Breast epithelium (tissue), 4 donors: ENCODE data around the gene ZFP69B. TPM values are rescaled to one million over a fixed set of nuclear protein-coding genes. Genes with fewer than 3 reads are reported as not detected.
"Not testable (repeated sequence)": the region's sequence is repeated elsewhere in the genome, so short reads cannot be mapped to it uniquely, and the experiment has no call there.

Experiments used
- DNase-seq, 2 donors: peaks; one replicate each; pipeline ENCODE4 v3.0.0-alpha.2; 2019; ENCODE audit warnings: low spot score in 2 of 2
- H3K27ac ChIP-seq, 2 donors: fragments of 200-600 bp; sonication (generic) in 1 of 2; one replicate each; pipeline ENCODE4 v1.5.1; 2016 to 2019; ENCODE audit warnings: mild to moderate bottlenecking in 1 of 2
- H3K27me3 ChIP-seq, 2 donors: fragments of 200-600 bp; sonication (generic) in 1 of 2; one replicate each; pipeline versions ENCODE4 v1.5.1 to v1.6.0; 2017 to 2019; ENCODE audit warnings: control low read depth in 1 of 2, mild to moderate bottlenecking in 1 of 2
- H3K36me3 ChIP-seq: fragments of 200-600 bp; one replicate; pipeline ENCODE4 v1.5.1; 2019
- H3K4me1 ChIP-seq, 2 donors: fragments of 200-600 bp; sonication (generic); one replicate each; pipeline ENCODE4 v1.5.1; 2016 to 2019; ENCODE audit warnings: control low read depth in 1 of 2
- H3K4me3 ChIP-seq, 3 donors: fragments of 200-600 bp; sonication (generic); 1 replicate in 2 of 3; 2 replicates in 1 of 3; pipeline ENCODE4 v1.5.1; 2016 to 2019; ENCODE audit warnings: mild to moderate bottlenecking in 3 of 3, moderate library complexity in 2 of 3
- H3K9me3 ChIP-seq, 2 donors: fragments of 200-600 bp; sonication (generic) in 1 of 2; one replicate each; pipeline ENCODE4 v1.5.1; 2016 to 2019; ENCODE audit warnings: control low read depth in 1 of 2
- CTCF ChIP-seq, 3 donors: fragments of 450-650 bp; IDR thresholded peaks; one replicate each; pipeline ENCODE4 v1.5.1; 2016 to 2017; ENCODE audit warnings: antibody characterized with exemption in 3 of 3, mild to moderate bottlenecking in 3 of 3, moderate library complexity in 3 of 3
- POLR2A ChIP-seq: fragments of 450-650 bp; IDR thresholded peaks from one replicate; pipeline ENCODE4 v1.6.1; 2016; ENCODE audit warnings: antibody characterized with exemption, mild to moderate bottlenecking, moderate library complexity
- POLR2AphosphoS5 ChIP-seq, 3 donors: sonication (generic); formaldehyde crosslinking; IDR thresholded peaks; one replicate each; pipeline ENCODE4 v1.6.1; 2017; ENCODE audit warnings: antibody characterized with exemption in 3 of 3
- intact Hi-C: fragments of 100-400 bp; cut with DNase I; formaldehyde crosslinking; loops from one replicate; pipeline ENCODE4 v1.15.1; 2023; ENCODE audit warnings: low total_unique reads
- total RNA-seq, 3 donors: library from RNA; depleted of rRNA; stranded (reverse); fragments of >200 nt; gene quantifications; one replicate each; pipeline ENCODE4 v1.1.0, GENCODE V29; 2016

ZFP69B gene
- total RNA-seq, 3 donors from 2014 or later = 0.96 to 2.6 (median 1.2) TPM

DNA sequence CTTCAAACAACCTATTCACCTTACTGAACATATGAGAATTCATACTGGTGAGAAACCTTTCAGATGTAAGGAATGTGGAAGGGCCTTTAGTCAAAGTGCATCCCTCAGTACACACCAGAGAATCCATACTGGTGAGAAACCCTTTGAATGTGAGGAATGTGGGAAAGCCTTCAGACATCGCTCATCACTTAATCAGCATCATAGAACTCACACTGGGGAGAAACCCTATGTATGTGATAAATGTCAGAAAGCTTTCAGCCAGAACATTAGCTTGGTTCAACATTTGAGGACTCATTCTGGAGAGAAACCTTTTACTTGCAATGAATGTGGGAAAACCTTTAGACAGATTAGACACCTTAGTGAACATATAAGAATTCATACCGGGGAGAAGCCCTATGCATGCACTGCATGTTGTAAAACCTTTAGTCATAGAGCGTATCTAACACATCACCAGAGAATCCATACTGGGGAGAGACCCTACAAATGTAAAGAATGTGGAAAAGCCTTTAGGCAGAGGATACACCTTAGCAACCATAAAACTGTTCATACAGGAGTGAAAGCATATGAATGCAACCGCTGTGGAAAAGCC, 45.1 kb downstream of the ZFP69B start:
- no peak for TF ChIP-seq POLR2A
- TF ChIP-seq CTCF (IDR thresholded peaks at IDR 0.05) = no peak
- DNase-seq = no peak
- no peak overlapping the region for H3K27ac ChIP-seq
- no peaks in the 10 kb centered on the region for H3K4me1 ChIP-seq
- H3K27me3 ChIP-seq = no peaks in the 10 kb centered on the region
- peaks cover 70 to 85% of the 10 kb centered on the region in 2 donors for H3K9me3 ChIP-seq
- H3K36me3 ChIP-seq = peaks cover 20% of the 10 kb centered on the region
- H3K4me3 ChIP-seq = peak overlapping the region in 1 of 3 donors; percentile 15
- intact Hi-C loops = no loop called here

DNA sequence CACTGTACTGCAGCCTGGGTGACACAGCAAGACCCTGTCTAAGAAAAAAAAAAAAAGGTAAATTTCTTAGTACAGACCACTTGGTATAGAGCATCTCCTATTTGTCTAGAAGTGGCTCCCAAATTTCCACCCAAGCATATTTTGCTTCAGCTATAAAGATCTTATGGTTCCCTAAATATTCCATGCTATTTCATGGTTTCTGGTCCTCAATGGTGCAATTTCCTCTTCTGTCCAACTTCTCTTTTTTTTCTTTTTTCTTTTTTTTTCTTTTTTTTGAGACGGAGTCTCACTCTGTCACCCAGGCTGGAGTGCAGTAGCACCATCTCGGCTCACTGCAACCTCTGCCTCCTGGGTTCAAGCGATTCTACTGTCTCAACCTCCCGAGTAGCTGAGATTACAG, 52.4 kb downstream of the ZFP69B start:
- H3K4me1 ChIP-seq, H3K27ac ChIP-seq, H3K27me3 ChIP-seq, H3K36me3 ChIP-seq, H3K4me3 ChIP-seq, DNase-seq, intact Hi-C loops: not testable (repeated sequence)
- H3K9me3 ChIP-seq = peaks cover 57 to 68% of the 10 kb centered on the region in 2 donors

GRCh38 chr1:40507973-40508372, 57.7 kb downstream of the ZFP69B start:
- intact Hi-C loops = no loop called here

GRCh38 chr1:40508375-40509341, 58.4 kb downstream of the ZFP69B start, which contains the start of gene EXO5:
TSS of gene EXO5 (plus strand) at chr1:40508767. CDS start at chr1:40514545, 5,778 bp downstream.
- Histone ChIP-seq H3K27me3 (no peaks in the 10 kb centered on the region), H3K4me1 (peaks cover 0 to 6% of the 10 kb centered on the region in 2 donors), H3K36me3 (no peaks in the 10 kb centered on the region), H3K27ac (peak within 1 kb of the TSS; percentile 73 to 75), H3K9me3 (peaks cover 12 to 21% of the 10 kb centered on the region in 2 donors), H3K4me3 (peak within 1 kb of the TSS; percentile 69 to 84 (median 80))
- DNase-seq = peak; percentile 48 to 82
- intact Hi-C loops = no loop called here
- TF ChIP-seq CTCF (IDR thresholded peaks at IDR 0.05) = no peak

More at GRCh38 chr1:40507973-40508372, 57.7 kb downstream of the ZFP69B start:
- Histone ChIP-seq H3K9me3 (peaks cover 15 to 24% of the 10 kb centered on the region in 2 donors), H3K27ac (peak overlapping the region; percentile 73 to 75), H3K4me1 (peaks cover 0 to 6% of the 10 kb centered on the region in 2 donors), H3K27me3 (no peaks in the 10 kb centered on the region), H3K4me3 (peak overlapping the region; percentile 69 to 84 (median 80)), H3K36me3 (no peaks in the 10 kb centered on the region)
- DNase-seq = no peak
- TF ChIP-seq CTCF (IDR thresholded peaks at IDR 0.05) (no peak), POLR2A (no peak), POLR2AphosphoS5 (IDR thresholded peaks at IDR 0.05) (no peak)

Other genes with a start within 250 kb of the ZFP69B start
- gene TMCO2, start 202.5 kb upstream of the ZFP69B start, total RNA-seq = not detected
- 10 to 100 TPM; 34.4 to 48.3 (median 43.6) TPM for gene ZMPSTE24, start 192.2 kb upstream of the ZFP69B start, total RNA-seq
- 10 to 100 TPM in 2 of 3 donors, 1 to 10 TPM in 1; 1.4 to 22.0 (median 11.4) TPM for gene COL9A2, start 133.2 kb upstream of the ZFP69B start, total RNA-seq
- 10 to 100 TPM; 27.2 to 64.2 (median 33.1) TPM for gene SMAP2, start 76.7 kb upstream of the ZFP69B start, total RNA-seq
- 1 to 10 TPM; 2.2 to 4.8 (median 4.6) TPM for gene ZFP69, start 26.8 kb downstream of the ZFP69B start, total RNA-seq
- gene EXO5, start 58.3 kb downstream of the ZFP69B start, total RNA-seq = 10 to 100 TPM in 2 of 3 donors, 1 to 10 TPM in 1; 5.6 to 16.7 (median 11.5) TPM
- gene ZNF684, start 81.2 kb downstream of the ZFP69B start, total RNA-seq = 1 to 10 TPM; 4.0 to 8.2 (median 5.9) TPM
- 1 to 10 TPM in 2 of 3 donors, under 1 TPM in 1; 0.64 to 4.4 (median 2.6) TPM for gene RIMS3, start 215.2 kb downstream of the ZFP69B start, total RNA-seq
- gene NFYC, start 241.2 kb downstream of the ZFP69B start, total RNA-seq = 10 to 100 TPM; 42.7 to 69.7 (median 55.7) TPM